ENCODE data around the gene TAGLN.

GRCh38 chr11:117171404-117172061 is 27.6 kb upstream of the TAGLN start:
- TF ChIP-seq, protein P1, sequence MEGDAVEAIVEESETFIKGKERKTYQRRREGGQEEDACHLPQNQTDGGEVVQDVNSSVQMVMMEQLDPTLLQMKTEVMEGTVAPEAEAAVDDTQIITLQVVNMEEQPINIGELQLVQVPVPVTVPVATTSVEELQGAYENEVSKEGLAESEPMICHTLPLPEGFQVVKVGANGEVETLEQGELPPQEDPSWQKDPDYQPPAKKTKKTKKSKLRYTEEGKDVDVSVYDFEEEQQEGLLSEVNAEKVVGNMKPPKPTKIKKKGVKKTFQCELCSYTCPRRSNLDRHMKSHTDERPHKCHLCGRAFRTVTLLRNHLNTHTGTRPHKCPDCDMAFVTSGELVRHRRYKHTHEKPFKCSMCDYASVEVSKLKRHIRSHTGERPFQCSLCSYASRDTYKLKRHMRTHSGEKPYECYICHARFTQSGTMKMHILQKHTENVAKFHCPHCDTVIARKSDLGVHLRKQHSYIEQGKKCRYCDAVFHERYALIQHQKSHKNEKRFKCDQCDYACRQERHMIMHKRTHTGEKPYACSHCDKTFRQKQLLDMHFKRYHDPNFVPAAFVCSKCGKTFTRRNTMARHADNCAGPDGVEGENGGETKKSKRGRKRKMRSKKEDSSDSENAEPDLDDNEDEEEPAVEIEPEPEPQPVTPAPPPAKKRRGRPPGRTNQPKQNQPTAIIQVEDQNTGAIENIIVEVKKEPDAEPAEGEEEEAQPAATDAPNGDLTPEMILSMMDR (conservative IDR thresholded peaks at IDR 0.05 in 1 of 2, IDR thresholded peaks at IDR 0.05 in 1 of 2; ENCODE audit: low read depth in 1 of 2, low read length in 2 of 2) = no peak
- no peak for TF ChIP-seq EZH2 (IDR thresholded peaks at IDR 0.05; ENCODE audit: low read length, missing control alignments)

All from fibroblast of lung (primary cell).